Heart left ventricle (tissue), 13 donors: ENCODE results near the gene RNF208.

Experiments
- CTCF ChIP-seq, 12 donors: fragments of 200-600 bp; sonication (generic) in 4 of 12; IDR thresholded peaks; one replicate each; pipeline versions ENCODE4 v1.5.0 to v1.8.0; 2018 to 2022; ENCODE audit warnings: antibody characterized with exemption in 12 of 12, mild to moderate bottlenecking in 5 of 12
- POLR2A ChIP-seq, 2 donors: fragments of 450-650 bp; IDR thresholded peaks; one replicate each; pipeline ENCODE4 v1.6.1; 2017; ENCODE audit warnings: antibody characterized with exemption in 2 of 2, mild to moderate bottlenecking in 2 of 2, moderate library complexity in 2 of 2
- donor health status: ischemic (EF 13 %, LVEDD 7.1; RV severe dilation, severe dysfunction).
- donor health status: DM: no; HTN: yes; CAD: no.
- donor health status: DM: no; HTN: no; CAD: no.
- donor health status: ischemic (EF 25% LVEDD 6.9; RV normal size, moderate dysfunction).
- donor health status: ischemic (EF 25% LVEDD 5.7; RV mildly dilated, moderate dysfunction).
- donor health status: ischemic (EF 35%, LVEDD 5.7; RV mildly dilated, moderate dysfunction).
- donor health status: nonischemic (EF 11% LVEDD 7.7; RV severe dilation, severe dysfunction).
- donor health status: DM: yes; HTN: yes; CAD: no.
- donor health status: PGD.
- donor health status: ischemic (EF 29% LVEDD 5.4; RV normal size, mild dysfunction).
- donor health status: nonischemic (EF 23%, LVEDD 6.1; RV moderate dilation, normal function).

GRCh38 chr9:137270929-137271695 is 49.1 kb upstream of the RNF208 start:
- no peak for TF ChIP-seq CTCF (IDR thresholded peaks at IDR 0.05)
- TF ChIP-seq POLR2A (IDR thresholded peaks at IDR 0.05), result no peak
